Measurements from ENCODE around the gene SAMSN1. TPM values are rescaled to one million over a fixed set of nuclear protein-coding genes. Genes with fewer than 3 reads are reported as not detected.
A peak's percentile ranks its signal among the peaks of the same experiment; 100 is the strongest.

Gene SAMSN1
- total RNA-seq, 2 experiments from 2014 or later: 103 to 104 TPM

DNA sequence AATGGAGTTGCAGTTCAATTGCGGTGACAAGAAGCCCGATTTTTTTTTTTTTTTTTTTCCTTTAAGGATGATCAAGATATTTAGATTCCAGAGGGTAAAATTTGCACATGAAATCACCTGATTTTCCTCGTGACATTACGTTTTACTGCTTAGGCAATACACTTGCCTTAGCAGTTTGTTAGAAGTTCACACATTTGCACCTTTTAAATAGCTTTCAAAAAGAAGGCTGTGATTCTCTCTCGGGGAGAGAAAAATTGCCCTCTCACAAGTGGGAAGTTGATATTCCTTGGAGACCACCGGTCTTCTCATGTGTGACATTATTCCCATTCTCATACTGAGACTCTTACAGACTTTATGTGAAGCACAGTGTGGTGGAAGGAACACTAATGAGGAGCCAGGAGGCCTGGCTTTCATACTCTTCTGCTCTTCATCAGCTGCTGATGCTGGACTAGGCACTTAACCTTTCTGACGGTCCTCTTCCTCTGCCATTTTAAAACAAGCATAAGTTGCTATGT lies 93.3 kb downstream of the SAMSN1 start:
- H3K27ac Mint-ChIP-seq: peak overlapping the region; percentile 82
- peaks cover 58% of the 10 kb centered on the region for H3K4me1 Mint-ChIP-seq (ENCODE audit: low read depth)
- ATAC-seq: no peak
- peaks cover 16% of the 10 kb centered on the region for H3K36me3 Mint-ChIP-seq (ENCODE audit: low read depth)
- no peaks in the 10 kb centered on the region for H3K27me3 Mint-ChIP-seq (ENCODE audit: low read depth)
- H3K4me3 Mint-ChIP-seq: no peak overlapping the region
- no peak for DNase-seq
- ChIA-PET POLR2A (interaction anchor here (1.2 to 3.0 kb wide), 3 partner anchors 29 to 224 kb away, joined by 5 to 20 read pairs (median 11); partner anchors contain the start of gene HSPA13), CTCF (interaction anchor here (1.0 to 1.6 kb wide), 5 partner anchors 19 to 285 kb away, joined by 3 to 5 read pairs (median 4); no protein-coding TSS in a partner anchor)
- H3K9me3 Mint-ChIP-seq (ENCODE audit: insufficient read depth): peaks cover 4% of the 10 kb centered on the region

GRCh38 chr21:14452031-14452726 lies 93.9 kb downstream of the SAMSN1 start:
- no peak for DNase-seq
- peaks cover 57% of the 10 kb centered on the region for H3K4me1 Mint-ChIP-seq (ENCODE audit: low read depth)
- peaks cover 4% of the 10 kb centered on the region for H3K9me3 Mint-ChIP-seq (ENCODE audit: insufficient read depth)
- H3K27me3 Mint-ChIP-seq (ENCODE audit: low read depth): no peaks in the 10 kb centered on the region
- ChIA-PET POLR2A (interaction anchor here (2.0 to 3.0 kb wide), 2 partner anchors 30 to 69 kb away, joined by 11 to 20 read pairs; partner anchors contain the start of gene HSPA13), CTCF (interaction anchor here (1.0 to 2.2 kb wide), 5 partner anchors 19 to 286 kb away, joined by 3 to 10 read pairs (median 5); no protein-coding TSS in a partner anchor)
- H3K27ac Mint-ChIP-seq: peak overlapping the region; percentile 1
- no peak for ATAC-seq
- H3K36me3 Mint-ChIP-seq (ENCODE audit: low read depth): peaks cover 16% of the 10 kb centered on the region
- H3K4me3 Mint-ChIP-seq: no peak overlapping the region

DNA sequence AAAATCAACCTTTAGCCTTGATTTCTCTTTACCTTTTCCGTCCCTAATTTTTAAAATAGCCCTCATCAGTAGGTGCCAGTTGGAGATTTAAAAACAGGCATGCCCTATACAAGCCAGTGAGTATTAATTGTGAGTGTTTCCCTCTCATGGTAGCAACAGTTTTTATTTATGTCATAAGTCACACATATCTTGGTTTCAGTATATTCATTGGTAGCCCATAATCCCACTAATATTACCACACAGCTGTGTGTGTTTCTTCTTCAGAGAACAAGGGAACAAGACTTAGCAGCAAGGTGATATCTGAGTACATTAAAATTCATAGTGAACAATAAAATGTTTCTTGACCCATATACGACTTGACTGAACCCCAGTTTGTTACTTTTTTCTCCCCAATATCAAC lies 94.6 kb downstream of the SAMSN1 start:
- no peak overlapping the region for H3K4me3 Mint-ChIP-seq
- DNase-seq: no peak
- no peaks in the 10 kb centered on the region for H3K27me3 Mint-ChIP-seq (ENCODE audit: low read depth)
- peaks cover 3% of the 10 kb centered on the region for H3K9me3 Mint-ChIP-seq (ENCODE audit: insufficient read depth)
- H3K36me3 Mint-ChIP-seq (ENCODE audit: low read depth): peaks cover 15% of the 10 kb centered on the region
- no peak for ATAC-seq
- CTCF ChIA-PET: interaction anchor here (2.2 kb wide), 1 partner anchor 286 kb away, joined by 10 read pairs; no protein-coding TSS in a partner anchor
- POLR2A ChIA-PET: no interaction called here
- peaks cover 57% of the 10 kb centered on the region for H3K4me1 Mint-ChIP-seq (ENCODE audit: low read depth)
- peak overlapping the region; percentile 1 for H3K27ac Mint-ChIP-seq

- CTCF ChIA-PET: no interaction called here
- POLR2A ChIA-PET: interaction anchor here (0.6 kb wide), 1 partner anchor 18 kb away, joined by 3 read pairs; no protein-coding TSS in a partner anchor
- H3K4me1 Mint-ChIP-seq (ENCODE audit: low read depth): peaks cover 39% of the 10 kb centered on the region
Measured at GRCh38 chr21:14448784-14449183, 97.3 kb downstream of the SAMSN1 start.

DNA sequence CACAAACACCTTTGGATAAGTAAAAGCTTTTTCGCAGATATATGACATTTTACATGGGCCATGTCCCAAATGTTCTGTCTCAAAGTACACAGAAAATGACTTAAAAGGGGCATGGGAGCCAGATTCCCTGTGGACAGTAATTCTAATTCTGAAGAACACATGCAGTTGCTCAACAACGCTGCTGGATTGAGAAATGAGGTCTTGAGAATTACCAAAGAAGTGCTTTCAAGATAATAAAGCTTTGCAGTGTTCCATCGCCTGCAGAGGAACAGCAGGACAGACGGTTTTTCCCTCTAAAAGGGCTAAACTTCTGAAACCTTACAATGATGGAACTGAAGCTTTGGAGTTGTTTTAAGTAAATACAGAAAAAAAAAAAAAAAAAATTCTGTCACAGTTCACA lies 107.9 kb downstream of the SAMSN1 start:
- Mint-ChIP-seq H3K27me3 (ENCODE audit: low read depth) (no peaks in the 10 kb centered on the region), H3K9me3 (ENCODE audit: insufficient read depth) (peaks cover 12% of the 10 kb centered on the region), H3K4me1 (ENCODE audit: low read depth) (no peaks in the 10 kb centered on the region), H3K4me3 (no peak overlapping the region), H3K27ac (no peak overlapping the region), H3K36me3 (ENCODE audit: low read depth) (no peaks in the 10 kb centered on the region)
- POLR2A ChIA-PET: no interaction called here
- ATAC-seq (no peak), DNase-seq (no peak)
- CTCF ChIA-PET: no interaction called here

More at GRCh38 chr21:14448784-14449183, 97.3 kb downstream of the SAMSN1 start:
- Mint-ChIP-seq H3K4me3 (no peak overlapping the region), H3K27me3 (ENCODE audit: low read depth) (no peaks in the 10 kb centered on the region), H3K27ac (peak overlapping the region; percentile 5), H3K9me3 (ENCODE audit: insufficient read depth) (peaks cover 3% of the 10 kb centered on the region), H3K36me3 (ENCODE audit: low read depth) (peaks cover 11% of the 10 kb centered on the region)
- peak; percentile 55 for ATAC-seq
- no peak for DNase-seq

DNA sequence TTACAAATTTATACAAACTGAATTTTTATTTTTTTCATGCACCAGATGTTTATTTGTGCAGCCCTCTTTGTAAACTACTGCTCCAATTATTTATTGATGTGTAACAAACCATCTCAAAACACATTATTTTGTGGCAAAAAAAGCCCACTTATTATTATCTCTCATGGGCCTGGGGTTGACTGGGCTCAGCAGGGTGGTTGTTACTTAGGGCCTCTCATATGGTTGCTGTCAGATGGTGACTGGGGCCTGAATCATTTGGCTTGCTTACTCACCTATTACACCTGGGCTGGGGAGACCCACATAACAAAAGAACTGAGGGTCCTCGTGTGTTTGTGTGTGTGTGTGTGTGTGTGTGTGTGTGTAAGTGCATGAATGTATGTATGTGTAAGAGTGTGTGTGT lies 110.7 kb downstream of the SAMSN1 start:
- POLR2A ChIA-PET: no interaction called here
- no peaks in the 10 kb centered on the region for H3K4me1 Mint-ChIP-seq (ENCODE audit: low read depth)
- no peak overlapping the region for H3K27ac Mint-ChIP-seq
- no peak overlapping the region for H3K4me3 Mint-ChIP-seq
- ATAC-seq: no peak
- no peaks in the 10 kb centered on the region for H3K9me3 Mint-ChIP-seq (ENCODE audit: insufficient read depth)
- H3K27me3 Mint-ChIP-seq (ENCODE audit: low read depth): peaks cover 2% of the 10 kb centered on the region
- no peak for DNase-seq
- CTCF ChIA-PET: interaction anchor here (1.0 kb wide), 1 partner anchor 303 kb away, joined by 3 read pairs; no protein-coding TSS in a partner anchor
- no peaks in the 10 kb centered on the region for H3K36me3 Mint-ChIP-seq (ENCODE audit: low read depth)

Other genes with a start within 250 kb of the SAMSN1 start
- 10 to 100 TPM; 26.0 to 30.4 TPM for gene HSPA13, start 163.2 kb downstream of the SAMSN1 start, total RNA-seq

All from activated CD8-positive, alpha-beta T cell treated with anti-CD3 and anti-CD28 coated beads, Interleukin-2, amount 10 ng/mL, durations not matched to agents 7 days and 5 days (primary cell).